HEK293 (cell line): Measurements from ENCODE around the gene KPTN.

ENCODE experiments used
- CTCF ChIA-PET: fragments of 350-600 bp; formaldehyde crosslinking; extraction: SDS; loops from one replicate; lab custom pipeline; 2021; ENCODE audit warnings: antibody characterized with exemption; lab: Yijun Ruan, JAX
- POLR2A ChIA-PET: fragments of 300-600 bp; formaldehyde crosslinking; extraction: SDS; loops from one replicate; lab custom pipeline; 2020; ENCODE audit warnings: antibody characterized with exemption, inconsistent platforms; lab: Yijun Ruan, JAX
- H3K27ac ChIP-seq: fragments of 200-500 bp; sonication (Bioruptor generic); 2 replicates; pipeline ENCODE4 v1.5.1; 2014; ENCODE audit warnings: low read depth, low read length, control low read depth, inconsistent platforms; ENCODE audit errors: extremely low read depth
- H3K36me3 ChIP-seq, 2 experiments: fragments of 200-500 bp in 1 of 2; sonication (Bioruptor generic) in 1 of 2; 1 replicate in 1 of 2; 2 replicates in 1 of 2; pipeline ENCODE4 v1.5.1; 2014 to 2017; ENCODE audit warnings: inconsistent platforms in 2 of 2, low read length in 2 of 2; ENCODE audit not compliant: control insufficient read depth in 2 of 2, insufficient read depth in 1 of 2
- H3K4me1 ChIP-seq: fragments of 200-500 bp; sonication (Bioruptor generic); 2 replicates; pipeline ENCODE4 v1.5.1; 2014; ENCODE audit warnings: mild to moderate bottlenecking, low read length, inconsistent platforms; ENCODE audit not compliant: control insufficient read depth, insufficient read depth
- H3K4me3 ChIP-seq: 2 replicates; pipeline ENCODE4 v1.5.1; 2011; ENCODE audit warnings: low read depth, mild to moderate bottlenecking, control low read depth, low read length, moderate library complexity
- H3K9me3 ChIP-seq: fragments of 200-500 bp; sonication (Bioruptor generic); 2 replicates; pipeline ENCODE4 v1.5.1; 2014; ENCODE audit warnings: low read depth, low read length, inconsistent platforms; ENCODE audit not compliant: control insufficient read depth, insufficient read depth
- KLF9 ChIP-seq: fragments of 450-650 bp; formaldehyde crosslinking; IDR thresholded peaks from 2 replicates; pipeline ENCODE4 v1.5.1; 2016; ENCODE audit warnings: missing biosample characterization, missing genetic modification characterization, low read depth
- PRDM1 ChIP-seq: fragments of 450-650 bp; formaldehyde crosslinking; IDR thresholded peaks from 2 replicates; pipeline ENCODE4; 2016; ENCODE audit warnings: missing biosample characterization, missing genetic modification characterization
- YY1 ChIP-seq: fragments of 450-650 bp; formaldehyde crosslinking; IDR thresholded peaks from 2 replicates; pipeline ENCODE4 v1.5.1; 2018; ENCODE audit warnings: missing biosample characterization, missing genetic modification characterization
- ZNF184 ChIP-seq: fragments of 450-650 bp; IDR thresholded peaks from 2 replicates; pipeline ENCODE4 v1.5.1; 2018; ENCODE audit warnings: missing biosample characterization, mild to moderate bottlenecking, missing genetic modification characterization
- ZNF19 ChIP-seq: fragments of 450-650 bp; formaldehyde crosslinking; IDR thresholded peaks from 2 replicates; pipeline ENCODE4; 2016; ENCODE audit warnings: missing biosample characterization, missing genetic modification characterization, low read depth
- ZNF202 ChIP-seq: fragments of 450-650 bp; formaldehyde crosslinking; IDR thresholded peaks from 2 replicates; pipeline ENCODE4 v1.5.1; 2016; ENCODE audit warnings: missing biosample characterization, missing genetic modification characterization, borderline replicate concordance
- ZNF214 ChIP-seq: fragments of 450-650 bp; formaldehyde crosslinking; IDR thresholded peaks from 2 replicates; pipeline ENCODE4 v1.5.1; 2017; ENCODE audit warnings: missing biosample characterization, mild to moderate bottlenecking, missing genetic modification characterization, borderline replicate concordance
- ZNF223 ChIP-seq: fragments of 450-650 bp; formaldehyde crosslinking; IDR thresholded peaks from 2 replicates; pipeline ENCODE4 v1.5.1; 2016; ENCODE audit warnings: missing biosample characterization, missing genetic modification characterization
- ZNF248 ChIP-seq: fragments of 450-650 bp; formaldehyde crosslinking; IDR thresholded peaks from 2 replicates; pipeline ENCODE4 v1.5.1; 2017; ENCODE audit warnings: missing biosample characterization, missing genetic modification characterization
- ZNF341 ChIP-seq: fragments of 450-650 bp; formaldehyde crosslinking; IDR thresholded peaks from 2 replicates; pipeline ENCODE4; 2016; ENCODE audit warnings: low read depth, missing biosample characterization, missing genetic modification characterization
- ZNF626 ChIP-seq: fragments of 450-650 bp; sonication (Bioruptor Pico); formaldehyde crosslinking; IDR thresholded peaks from 2 replicates; pipeline ENCODE4 v1.5.1; 2018; ENCODE audit warnings: missing biosample characterization, missing genetic modification characterization, inconsistent platforms
- ZNF670 ChIP-seq: fragments of 450-650 bp; formaldehyde crosslinking; IDR thresholded peaks from 2 replicates; pipeline ENCODE4 v1.5.1; 2016; ENCODE audit warnings: missing biosample characterization, missing genetic modification characterization, low read depth
- ZNF768 ChIP-seq: fragments of 450-650 bp; formaldehyde crosslinking; IDR thresholded peaks from 2 replicates; pipeline ENCODE4 v1.5.1; 2018; ENCODE audit warnings: missing biosample characterization, mild to moderate bottlenecking, missing genetic modification characterization
- ZSCAN16 ChIP-seq: fragments of 450-650 bp; formaldehyde crosslinking; IDR thresholded peaks from 2 replicates; pipeline ENCODE4 v1.5.1; 2016; ENCODE audit warnings: missing biosample characterization, missing genetic modification characterization
- ZSCAN23 ChIP-seq: fragments of 450-650 bp; formaldehyde crosslinking; IDR thresholded peaks from 2 replicates; pipeline ENCODE4 v1.5.1; 2016; ENCODE audit warnings: missing biosample characterization, missing genetic modification characterization
- TF ChIP-seq, protein P1 (sequence below): fragments of 450-650 bp; formaldehyde crosslinking; IDR thresholded peaks from 2 replicates; pipeline ENCODE4 v1.5.1; 2016; ENCODE audit warnings: missing biosample characterization, missing genetic modification characterization
- TF ChIP-seq, protein P2 (sequence below): fragments of 450-650 bp; formaldehyde crosslinking; IDR thresholded peaks from 2 replicates; pipeline ENCODE4 v1.5.1; 2016; ENCODE audit warnings: missing biosample characterization, missing genetic modification characterization

Gene KPTN

DNA sequence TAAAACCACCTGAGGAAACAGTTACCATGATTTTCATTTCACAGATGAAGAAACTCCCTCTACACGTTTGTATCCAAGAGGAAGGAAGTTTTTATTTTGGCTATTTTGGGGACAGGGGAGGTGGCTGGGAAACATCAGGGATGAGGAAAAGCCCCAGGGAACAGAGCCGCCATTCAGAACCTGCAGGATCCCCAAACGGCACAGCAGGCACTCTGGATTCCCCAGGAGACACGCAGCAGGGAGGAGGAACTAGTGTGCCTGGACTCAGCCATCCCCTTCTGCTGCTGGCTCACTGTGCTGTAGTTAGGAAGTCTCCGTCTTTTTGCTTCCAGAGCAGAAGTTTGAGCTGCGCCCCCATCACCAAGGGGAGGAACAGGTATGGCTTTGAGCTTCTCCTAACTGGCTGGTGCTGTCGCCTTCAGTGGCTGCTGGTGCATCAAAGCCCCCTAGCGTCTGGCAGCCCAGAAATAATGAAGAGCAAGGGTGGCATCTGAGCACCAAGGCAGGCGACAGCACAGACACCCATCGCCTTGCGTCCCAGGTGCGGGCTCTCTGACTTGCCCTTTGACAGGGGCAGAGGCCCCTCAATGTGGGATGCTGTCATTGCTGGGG, 26.6 kb upstream of the KPTN start (continued):
- TF ChIP-seq, protein P1, sequence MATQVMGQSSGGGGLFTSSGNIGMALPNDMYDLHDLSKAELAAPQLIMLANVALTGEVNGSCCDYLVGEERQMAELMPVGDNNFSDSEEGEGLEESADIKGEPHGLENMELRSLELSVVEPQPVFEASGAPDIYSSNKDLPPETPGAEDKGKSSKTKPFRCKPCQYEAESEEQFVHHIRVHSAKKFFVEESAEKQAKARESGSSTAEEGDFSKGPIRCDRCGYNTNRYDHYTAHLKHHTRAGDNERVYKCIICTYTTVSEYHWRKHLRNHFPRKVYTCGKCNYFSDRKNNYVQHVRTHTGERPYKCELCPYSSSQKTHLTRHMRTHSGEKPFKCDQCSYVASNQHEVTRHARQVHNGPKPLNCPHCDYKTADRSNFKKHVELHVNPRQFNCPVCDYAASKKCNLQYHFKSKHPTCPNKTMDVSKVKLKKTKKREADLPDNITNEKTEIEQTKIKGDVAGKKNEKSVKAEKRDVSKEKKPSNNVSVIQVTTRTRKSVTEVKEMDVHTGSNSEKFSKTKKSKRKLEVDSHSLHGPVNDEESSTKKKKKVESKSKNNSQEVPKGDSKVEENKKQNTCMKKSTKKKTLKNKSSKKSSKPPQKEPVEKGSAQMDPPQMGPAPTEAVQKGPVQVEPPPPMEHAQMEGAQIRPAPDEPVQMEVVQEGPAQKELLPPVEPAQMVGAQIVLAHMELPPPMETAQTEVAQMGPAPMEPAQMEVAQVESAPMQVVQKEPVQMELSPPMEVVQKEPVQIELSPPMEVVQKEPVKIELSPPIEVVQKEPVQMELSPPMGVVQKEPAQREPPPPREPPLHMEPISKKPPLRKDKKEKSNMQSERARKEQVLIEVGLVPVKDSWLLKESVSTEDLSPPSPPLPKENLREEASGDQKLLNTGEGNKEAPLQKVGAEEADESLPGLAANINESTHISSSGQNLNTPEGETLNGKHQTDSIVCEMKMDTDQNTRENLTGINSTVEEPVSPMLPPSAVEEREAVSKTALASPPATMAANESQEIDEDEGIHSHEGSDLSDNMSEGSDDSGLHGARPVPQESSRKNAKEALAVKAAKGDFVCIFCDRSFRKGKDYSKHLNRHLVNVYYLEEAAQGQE, result no peak
- no peak for TF ChIP-seq ZNF341 (tag by site-specific recombination)
- TF ChIP-seq ZSCAN23 (tag by site-specific recombination), result no peak

DNA sequence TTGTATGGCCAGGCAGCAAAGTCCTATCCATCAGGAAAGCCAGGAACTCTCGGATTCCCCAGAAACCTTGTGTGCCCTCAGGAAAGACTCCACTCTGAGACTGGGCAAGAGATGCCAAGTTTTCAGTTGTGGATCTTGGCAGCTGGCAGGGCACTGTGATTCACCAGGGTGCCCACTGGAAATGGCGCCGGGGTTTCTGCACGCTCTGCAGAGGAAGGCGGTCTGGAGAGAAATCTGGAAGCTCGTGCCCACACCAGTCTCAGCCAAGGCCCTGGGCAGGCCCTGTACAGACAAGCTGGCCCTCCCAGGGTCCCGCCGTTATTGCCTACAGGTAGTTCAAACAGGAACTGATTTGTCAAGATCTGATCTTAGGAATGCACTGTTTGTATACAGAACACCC, 26.0 kb upstream of the KPTN start:
- Histone ChIP-seq H3K9me3 (no peaks in the 10 kb centered on the region), H3K4me1 (peaks cover 17% of the 10 kb centered on the region), H3K4me3 (no peak overlapping the region), H3K36me3 (peaks cover 7 to 36% of the 10 kb centered on the region in 2 experiments; a peak in 2 of 3 replicates), H3K27ac (no peak overlapping the region)
- TF ChIP-seq, protein P1, result no peak
- no peak for TF ChIP-seq ZNF202 (tag by site-specific recombination)
- TF ChIP-seq ZNF214 (tag by site-specific recombination), result no peak
- TF ChIP-seq ZNF248 (tag by site-specific recombination), result no peak
- no peak for TF ChIP-seq ZSCAN16
- TF ChIP-seq PRDM1 (tag by site-specific recombination), result no peak
- TF ChIP-seq ZNF19 (tag by site-specific recombination), result no peak
- no peak for TF ChIP-seq ZNF184 (tag by site-specific recombination)
- no peak for TF ChIP-seq KLF9 (tag by site-specific recombination)
- TF ChIP-seq, protein P2, sequence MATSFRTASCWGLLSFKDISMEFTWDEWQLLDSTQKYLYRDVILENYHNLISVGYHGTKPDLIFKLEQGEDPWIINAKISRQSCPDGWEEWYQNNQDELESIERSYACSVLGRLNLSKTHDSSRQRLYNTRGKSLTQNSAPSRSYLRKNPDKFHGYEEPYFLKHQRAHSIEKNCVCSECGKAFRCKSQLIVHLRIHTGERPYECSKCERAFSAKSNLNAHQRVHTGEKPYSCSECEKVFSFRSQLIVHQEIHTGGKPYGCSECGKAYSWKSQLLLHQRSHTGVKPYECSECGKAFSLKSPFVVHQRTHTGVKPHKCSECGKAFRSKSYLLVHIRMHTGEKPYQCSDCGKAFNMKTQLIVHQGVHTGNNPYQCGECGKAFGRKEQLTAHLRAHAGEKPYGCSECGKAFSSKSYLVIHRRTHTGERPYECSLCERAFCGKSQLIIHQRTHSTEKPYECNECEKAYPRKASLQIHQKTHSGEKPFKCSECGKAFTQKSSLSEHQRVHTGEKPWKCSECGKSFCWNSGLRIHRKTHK, result no peak
- TF ChIP-seq ZNF768, result no peak
- TF ChIP-seq ZNF223 (tag by site-specific recombination), result no peak
- TF ChIP-seq ZNF670, result no peak
- no peak for TF ChIP-seq YY1 (tag by site-specific recombination)
- TF ChIP-seq ZNF626 (tag by site-specific recombination), result no peak
- ChIA-PET POLR2A (interaction anchor here (0.6 kb wide), 2 partner anchors 25 to 68 kb away, joined by 3 to 6 read pairs; no protein-coding TSS in a partner anchor), CTCF (interaction anchor here (0.8 to 2.4 kb wide), 3 partner anchors 14 to 73 kb away, joined by 3 to 8 read pairs (median 4); partner anchors contain the start of gene KPTN)
